Type B pancreatic cell (in vitro differentiated cells): Measurements from ENCODE around the gene TBC1D22B. TPM values are rescaled to one million over a fixed set of nuclear protein-coding genes. Genes with fewer than 3 reads are reported as not detected.

ENCODE experiments used
- DNase-seq: peaks from one replicate; pipeline ENCODE4 v3.0.0; 2021; ENCODE audit warnings: mixed read lengths; ENCODE audit not compliant: unreplicated experiment; ENCODE audit errors: extremely low spot score
- H3K27ac Mint-ChIP-seq: 2 replicates; pipeline ENCODE4 v1.8.0; 2021; ENCODE audit warnings: mild to moderate bottlenecking, mixed read lengths
- H3K27me3 Mint-ChIP-seq: 2 replicates; pipeline ENCODE4 v1.8.0; 2021; ENCODE audit warnings: mixed read lengths
- H3K36me3 Mint-ChIP-seq: 2 replicates; pipeline ENCODE4 v1.8.0; 2021; ENCODE audit warnings: mixed read lengths
- H3K4me1 Mint-ChIP-seq: one replicate; pipeline ENCODE4 v1.8.0; 2021; ENCODE audit warnings: mixed read lengths; ENCODE audit not compliant: unreplicated experiment
- H3K4me3 Mint-ChIP-seq: 2 replicates; pipeline ENCODE4 v1.8.0; 2021; ENCODE audit warnings: mild to moderate bottlenecking, mixed read lengths
- H3K9me3 Mint-ChIP-seq: 2 replicates; pipeline ENCODE4 v1.8.0; 2021; ENCODE audit warnings: mixed read lengths
- total RNA-seq: library from RNA; stranded (reverse); gene quantifications from 2 replicates; pipeline ENCODE4 v1.2.1, GENCODE V29; 2021; ENCODE audit warnings: low replicate concordance
- TF ChIP-seq, protein P1 (sequence below): fragments of 200-600 bp; sonication (generic); conservative IDR thresholded peaks from 2 replicates; pipeline ENCODE4 v1.5.0; 2021; ENCODE audit warnings: antibody characterized with exemption, mild to moderate bottlenecking

Gene TBC1D22B
- total RNA-seq, 1 donor from 2014 or later: 13.6 TPM

DNA sequence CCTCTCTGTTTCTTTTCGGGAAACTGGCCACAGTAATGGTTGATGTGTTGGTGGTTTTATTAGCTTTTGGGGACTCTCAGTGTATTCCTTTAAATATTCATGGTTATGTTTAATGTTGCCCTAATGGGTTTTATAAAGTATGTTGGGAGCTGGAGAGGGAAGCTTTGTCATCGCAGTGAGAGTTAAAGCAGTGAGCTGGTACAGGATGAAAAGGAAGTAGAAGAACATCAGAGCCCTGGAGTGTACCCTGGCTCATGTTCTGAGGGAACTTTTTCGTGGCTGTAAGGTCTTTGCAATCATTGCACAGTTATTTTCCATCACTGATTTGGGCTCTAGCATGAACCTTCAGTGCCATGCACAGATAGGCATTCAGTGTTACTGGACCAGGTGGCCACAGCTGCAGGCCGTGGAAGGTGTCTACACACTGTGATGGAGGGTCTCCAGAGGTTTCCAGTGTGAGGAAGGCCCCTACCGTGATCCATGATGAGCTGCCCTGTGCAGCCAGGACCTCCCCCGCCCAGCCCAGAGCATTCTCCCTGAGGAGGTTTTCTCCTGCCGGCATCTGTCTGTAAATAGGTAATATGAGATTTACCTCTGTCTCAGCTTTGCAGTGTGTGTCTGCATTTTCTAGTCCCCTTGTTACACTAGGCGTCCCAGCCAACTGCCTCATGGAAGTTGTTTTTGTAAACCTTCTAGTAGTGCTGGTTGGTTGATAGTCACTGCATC, 22.8 kb downstream of the TBC1D22B start:
- Mint-ChIP-seq H3K4me1 (peaks cover 13% of the 10 kb centered on the region), H3K9me3 (no peaks in the 10 kb centered on the region), H3K4me3 (no peak overlapping the region), H3K27me3 (no peaks in the 10 kb centered on the region), H3K27ac (no peak overlapping the region), H3K36me3 (peaks cover 32% of the 10 kb centered on the region)
- TF ChIP-seq, protein P1, sequence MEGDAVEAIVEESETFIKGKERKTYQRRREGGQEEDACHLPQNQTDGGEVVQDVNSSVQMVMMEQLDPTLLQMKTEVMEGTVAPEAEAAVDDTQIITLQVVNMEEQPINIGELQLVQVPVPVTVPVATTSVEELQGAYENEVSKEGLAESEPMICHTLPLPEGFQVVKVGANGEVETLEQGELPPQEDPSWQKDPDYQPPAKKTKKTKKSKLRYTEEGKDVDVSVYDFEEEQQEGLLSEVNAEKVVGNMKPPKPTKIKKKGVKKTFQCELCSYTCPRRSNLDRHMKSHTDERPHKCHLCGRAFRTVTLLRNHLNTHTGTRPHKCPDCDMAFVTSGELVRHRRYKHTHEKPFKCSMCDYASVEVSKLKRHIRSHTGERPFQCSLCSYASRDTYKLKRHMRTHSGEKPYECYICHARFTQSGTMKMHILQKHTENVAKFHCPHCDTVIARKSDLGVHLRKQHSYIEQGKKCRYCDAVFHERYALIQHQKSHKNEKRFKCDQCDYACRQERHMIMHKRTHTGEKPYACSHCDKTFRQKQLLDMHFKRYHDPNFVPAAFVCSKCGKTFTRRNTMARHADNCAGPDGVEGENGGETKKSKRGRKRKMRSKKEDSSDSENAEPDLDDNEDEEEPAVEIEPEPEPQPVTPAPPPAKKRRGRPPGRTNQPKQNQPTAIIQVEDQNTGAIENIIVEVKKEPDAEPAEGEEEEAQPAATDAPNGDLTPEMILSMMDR: no peak
- no peak for DNase-seq

DNA sequence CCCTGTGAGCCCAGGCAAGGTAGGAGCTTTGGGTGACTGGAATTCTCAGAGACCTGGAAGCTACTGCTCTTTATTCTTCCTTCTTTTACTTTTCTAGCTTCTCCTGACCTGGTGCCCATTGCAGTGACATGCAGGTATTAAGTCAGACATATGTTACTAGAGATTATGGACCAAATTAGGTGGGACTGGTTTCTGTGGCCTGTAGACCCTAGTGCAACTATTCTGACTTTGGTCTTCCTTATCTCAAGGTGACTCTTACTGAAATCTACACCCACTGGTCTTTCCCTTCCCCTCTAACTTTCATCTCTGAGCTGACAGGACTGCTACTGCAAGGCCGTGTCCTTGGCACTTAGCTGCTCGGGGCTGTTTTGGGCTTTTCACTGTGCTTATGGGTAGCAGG, 24.8 kb downstream of the TBC1D22B start:
- peaks cover 5% of the 10 kb centered on the region for H3K4me1 Mint-ChIP-seq
- H3K27ac Mint-ChIP-seq: no peak overlapping the region
- DNase-seq: no peak
- TF ChIP-seq, protein P1: no peak
- H3K27me3 Mint-ChIP-seq: no peaks in the 10 kb centered on the region
- no peak overlapping the region for H3K4me3 Mint-ChIP-seq
- no peaks in the 10 kb centered on the region for H3K9me3 Mint-ChIP-seq
- peaks cover 29% of the 10 kb centered on the region for H3K36me3 Mint-ChIP-seq

DNA sequence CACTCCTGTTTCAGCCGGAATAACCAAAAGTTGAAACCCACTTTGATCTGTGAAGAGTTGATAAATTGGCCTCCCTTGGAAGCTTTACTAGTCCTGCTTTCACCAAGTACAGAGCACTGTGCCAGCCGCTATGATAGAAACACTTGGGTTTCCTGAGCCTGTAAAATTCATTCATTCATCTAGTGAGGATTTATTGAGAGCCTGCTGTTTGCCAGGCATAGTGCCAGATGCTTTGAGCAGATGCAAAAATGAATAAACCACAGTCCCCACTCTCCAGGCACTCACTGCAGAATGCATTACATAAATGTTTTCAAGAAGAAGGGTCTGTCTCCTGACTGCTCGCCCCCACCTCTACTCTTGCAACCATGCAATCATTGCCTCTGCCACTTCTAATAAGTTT, 25.7 kb downstream of the TBC1D22B start:
- peaks cover 33% of the 10 kb centered on the region for H3K36me3 Mint-ChIP-seq
- H3K9me3 Mint-ChIP-seq: no peaks in the 10 kb centered on the region
- no peaks in the 10 kb centered on the region for H3K27me3 Mint-ChIP-seq
- no peak for DNase-seq
- peaks cover 5% of the 10 kb centered on the region for H3K4me1 Mint-ChIP-seq
- TF ChIP-seq, protein P1: no peak
- no peak overlapping the region for H3K27ac Mint-ChIP-seq
- no peak overlapping the region for H3K4me3 Mint-ChIP-seq

DNA sequence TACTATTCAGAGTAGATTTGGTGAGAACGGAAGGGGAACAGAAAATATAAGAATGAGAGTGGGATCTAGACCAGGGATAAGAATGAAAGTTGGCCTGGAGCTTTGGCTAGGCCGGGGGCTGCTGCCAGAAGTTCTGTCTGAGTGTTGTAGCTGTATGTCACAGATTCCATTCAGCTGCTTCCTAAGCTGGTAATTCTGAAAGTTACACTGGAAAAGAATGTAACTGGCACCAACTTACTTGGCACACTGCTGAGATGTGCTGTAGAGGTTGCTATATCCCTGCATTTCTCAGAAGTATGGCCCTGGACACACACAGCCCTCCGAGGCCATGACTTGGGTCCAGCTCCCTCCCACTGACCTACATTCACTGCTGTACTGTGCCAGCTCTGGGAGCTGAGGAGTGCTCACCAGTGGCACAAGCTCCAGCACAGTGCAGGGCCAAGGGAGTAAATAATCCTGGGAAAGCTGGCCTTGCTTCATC, 26.1 kb downstream of the TBC1D22B start:
- no peaks in the 10 kb centered on the region for H3K9me3 Mint-ChIP-seq
- no peak overlapping the region for H3K4me3 Mint-ChIP-seq
- peaks cover 5% of the 10 kb centered on the region for H3K4me1 Mint-ChIP-seq
- TF ChIP-seq, protein P1: no peak
- H3K36me3 Mint-ChIP-seq: peaks cover 31% of the 10 kb centered on the region
- H3K27ac Mint-ChIP-seq: no peak overlapping the region
- H3K27me3 Mint-ChIP-seq: no peaks in the 10 kb centered on the region
- no peak for DNase-seq

DNA sequence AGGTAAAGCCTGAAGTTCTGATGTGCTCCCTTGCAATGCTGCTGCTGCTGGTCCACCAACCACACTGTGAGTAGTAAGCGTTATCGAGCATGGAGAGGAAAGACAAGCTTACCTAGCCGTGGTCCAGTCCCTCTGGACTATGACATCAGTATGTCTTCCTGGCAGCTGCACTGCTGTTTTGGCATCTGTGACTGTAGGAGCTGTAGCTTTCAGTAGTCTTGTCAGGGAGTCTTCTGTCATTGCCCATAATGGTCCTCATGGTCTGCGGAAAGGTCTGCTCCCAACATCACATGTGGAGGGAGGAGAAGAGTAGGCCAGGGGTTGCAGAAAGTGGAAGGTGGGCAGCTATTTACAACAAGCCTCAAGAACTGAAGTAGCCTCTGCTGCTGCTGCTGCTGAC, 27.2 kb downstream of the TBC1D22B start:
- Mint-ChIP-seq H3K4me1 (peaks cover 5% of the 10 kb centered on the region), H3K27ac (no peak overlapping the region), H3K27me3 (no peaks in the 10 kb centered on the region), H3K36me3 (peaks cover 31% of the 10 kb centered on the region), H3K4me3 (no peak overlapping the region), H3K9me3 (no peaks in the 10 kb centered on the region)
- DNase-seq: no peak
- TF ChIP-seq, protein P1: no peak
